Hypothalamus (tissue), 51 donors: Measurements from ENCODE around the gene AOPEP.

Experiments
- DNase-seq, 51 donors: peaks; one replicate each; lab custom pipeline; 2025; lab: John Stamatoyannopoulos, UW

AOPEP gene

GRCh38 chr9:94717761-94718160 lies 8.7 kb upstream of the AOPEP start:
- DNase-seq, result no peak

GRCh38 chr9:94718936-94719335 lies 7.6 kb upstream of the AOPEP start:
- DNase-seq, result no peak

GRCh38 chr9:94719878-94720277 lies 6.6 kb upstream of the AOPEP start:
- DNase-seq, result no peak

- DNase-seq, result peak in 5 of 51 donors; percentile 2 to 26 (median 4)
Measured at GRCh38 chr9:94720846-94721549, 5.5 kb upstream of the AOPEP start.

- no peak for DNase-seq
Measured at GRCh38 chr9:94721754-94722153, 4.7 kb upstream of the AOPEP start.

GRCh38 chr9:94725293-94725692 lies 1.2 kb upstream of the AOPEP start:
- no peak for DNase-seq

GRCh38 chr9:94728719-94729118 lies 2.2 kb downstream of the AOPEP start:
- no peak for DNase-seq

- no peak for DNase-seq
Measured at GRCh38 chr9:94729199-94729598, 2.7 kb downstream of the AOPEP start.

GRCh38 chr9:94734054-94734754 lies 7.7 kb downstream of the AOPEP start:
- DNase-seq, result no peak

GRCh38 chr9:94736759-94737158 lies 10.3 kb downstream of the AOPEP start:
- no peak for DNase-seq

- DNase-seq, result peak in 6 of 51 donors; percentile 5 to 36 (median 14)
Measured at GRCh38 chr9:94740145-94740840, 13.8 kb downstream of the AOPEP start.

- DNase-seq, result no peak
Measured at GRCh38 chr9:94741866-94742265, 15.4 kb downstream of the AOPEP start.

GRCh38 chr9:94743035-94743954 lies 16.8 kb downstream of the AOPEP start:
- no peak for DNase-seq

GRCh38 chr9:94745806-94746540 lies 19.5 kb downstream of the AOPEP start:
- no peak for DNase-seq

GRCh38 chr9:94746541-94747370 lies 20.3 kb downstream of the AOPEP start:
- no peak for DNase-seq

- DNase-seq, result no peak
Measured at GRCh38 chr9:94754976-94755475, 28.5 kb downstream of the AOPEP start.

GRCh38 chr9:94757158-94757557 lies 30.7 kb downstream of the AOPEP start:
- no peak for DNase-seq

GRCh38 chr9:94758031-94758430 lies 31.5 kb downstream of the AOPEP start:
- no peak for DNase-seq

- DNase-seq, result no peak
Measured at GRCh38 chr9:94758880-94759279, 32.4 kb downstream of the AOPEP start.
